OCI-LY7 (cell line): ENCODE results near the gene LRRC75A. TPM values are rescaled to one million over a fixed set of nuclear protein-coding genes. Genes with fewer than 3 reads are reported as not detected.
A peak's percentile ranks its signal among the peaks of the same experiment; 100 is the strongest.

Source experiments
- BruUV-seq: library from RNA; stranded (reverse); fragments of 400-500 nt; replicated peaks from 2 replicates; lab custom pipeline; 2021; lab: Mats Ljungman, UMichigan
- CTCF ChIA-PET: fragments of 300-600 bp; sonication (Branson Sonifier 250); formaldehyde crosslinking; loops from one replicate; lab custom pipeline; 2022; ENCODE audit warnings: antibody characterized with exemption; ENCODE audit not compliant: unreplicated experiment; lab: Charles Lee
- POLR2A ChIA-PET: fragments of 300-600 bp; sonication (Branson Sonifier 250); formaldehyde crosslinking; loops from one replicate; lab custom pipeline; 2022; ENCODE audit warnings: antibody characterized with exemption; lab: Charles Lee
- DNase-seq: peaks from one replicate; pipeline ENCODE4 v3.0.0-alpha.2; 2015; ENCODE audit warnings: low spot score
- H2AFZ ChIP-seq: fragments of 200-600 bp; sonication (generic), shearing (Covaris generic); 2 replicates; pipeline ENCODE4 v1.6.1; 2014; ENCODE audit warnings: mild to moderate bottlenecking, antibody characterized with exemption, low read length, moderate library complexity
- H3K27ac ChIP-seq: fragments of 200-600 bp; sonication (generic); 2 replicates; pipeline ENCODE4 v1.5.1; 2014; ENCODE audit warnings: mixed run types, low read depth, mild to moderate bottlenecking, moderate library complexity, low read length, inconsistent platforms; ENCODE audit not compliant: poor library complexity, severe bottlenecking
- H3K36me3 ChIP-seq: fragments of 200-600 bp; sonication (generic); 2 replicates; pipeline ENCODE4 v1.6.1; 2014; ENCODE audit warnings: mild to moderate bottlenecking, antibody characterized with exemption, low read length, moderate library complexity, mixed read lengths; ENCODE audit not compliant: insufficient read depth
- H3K4me1 ChIP-seq: fragments of 200-600 bp; sonication (generic); 2 replicates; pipeline ENCODE4 v1.5.1; 2014; ENCODE audit warnings: mild to moderate bottlenecking, low read length; ENCODE audit not compliant: insufficient read depth, poor library complexity, severe bottlenecking
- H3K4me2 ChIP-seq: fragments of 200-600 bp; sonication (generic); 2 replicates; pipeline ENCODE4 v1.6.1; 2014; ENCODE audit warnings: mild to moderate bottlenecking, low read length
- H3K4me3 ChIP-seq: fragments of 200-600 bp; sonication (generic); 2 replicates; pipeline ENCODE4 v1.5.1; 2014; ENCODE audit warnings: mild to moderate bottlenecking, low read depth, low read length; ENCODE audit not compliant: poor library complexity, severe bottlenecking
- H3K79me2 ChIP-seq: fragments of 200-600 bp; sonication (generic); 2 replicates; pipeline ENCODE4 v1.6.1; 2016; ENCODE audit warnings: low read depth, mild to moderate bottlenecking, low read length, moderate library complexity, mixed read lengths; ENCODE audit not compliant: insufficient read depth
- H3K9me2 ChIP-seq: fragments of 200-600 bp; sonication (generic); 2 replicates; pipeline ENCODE4 v1.6.1; 2016; ENCODE audit warnings: mild to moderate bottlenecking, low read length, mixed read lengths; ENCODE audit not compliant: insufficient read depth
- H3K9me3 ChIP-seq: fragments of 200-600 bp; sonication (generic); 2 replicates; pipeline ENCODE4 v1.6.1; 2014; ENCODE audit warnings: mild to moderate bottlenecking, mixed run types, low read length, mixed read lengths
- H4K20me1 ChIP-seq: fragments of 200-600 bp; sonication (generic); 2 replicates; pipeline ENCODE4 v1.6.1; 2014; ENCODE audit warnings: mild to moderate bottlenecking, antibody characterized with exemption, low read length, moderate library complexity, mixed read lengths; ENCODE audit not compliant: insufficient read depth
- CTCF ChIP-seq: fragments of 200-600 bp; sonication (generic); conservative IDR thresholded peaks from 2 replicates; pipeline ENCODE4 v1.5.1; 2014; ENCODE audit warnings: mild to moderate bottlenecking, antibody characterized with exemption, low read length, moderate library complexity, mixed read lengths
- EZH2phosphoT487 ChIP-seq: fragments of 200-600 bp; sonication (generic); IDR thresholded peaks from 2 replicates; pipeline ENCODE4 v1.6.1; 2018; ENCODE audit warnings: low read depth, borderline replicate concordance, mild to moderate bottlenecking, mixed run types, antibody characterized with exemption, low read length, moderate library complexity, mixed read lengths
- intact Hi-C: fragments of 100-400 bp; cut with micrococcal nuclease; formaldehyde crosslinking; loops from one replicate; pipeline ENCODE4 v1.10.0; 2022; ENCODE audit not compliant: unreplicated experiment
- total RNA-seq, 2 experiments: library from RNA; depleted of rRNA in 1 of 2; stranded (reverse); fragments of >200 nt in 1 of 2; shearing (Covaris generic) in 1 of 2; gene quantifications; 2 replicates each; pipeline ENCODE4 v1.2.3, GENCODE V29; 2014 to 2022

LRRC75A gene
- total RNA-seq, 2 experiments from 2014 or later, result not detected

- DNase-seq, result no peak
- POLR2A ChIA-PET, result interaction anchor here (0.7 kb wide), 1 partner anchor 16 kb away, joined by 3 read pairs; no protein-coding TSS in a partner anchor
- H4K20me1 ChIP-seq, result no peaks in the 10 kb centered on the region
- no peaks in the 10 kb centered on the region for H3K79me2 ChIP-seq
- no peaks in the 10 kb centered on the region for H3K9me3 ChIP-seq
- intact Hi-C loops, result no loop called here
- no TSS peak for BruUV-seq
- H3K27ac ChIP-seq, result no peak overlapping the region
- TF ChIP-seq EZH2phosphoT487, result no peak
- no peak for TF ChIP-seq CTCF
- H3K36me3 ChIP-seq, result peaks cover 7% of the 10 kb centered on the region; the same call in 1 of the 2 replicates
- H2AFZ ChIP-seq, result no peak overlapping the region
- H3K4me1 ChIP-seq, result peaks cover 12% of the 10 kb centered on the region
- H3K4me2 ChIP-seq, result no peak overlapping the region
- CTCF ChIA-PET, result no interaction called here
- no peaks in the 10 kb centered on the region for H3K9me2 ChIP-seq
- no peak overlapping the region for H3K4me3 ChIP-seq
Observed at GRCh38 chr17:16422416-16422815, 69.6 kb downstream of the LRRC75A start.

- TF ChIP-seq EZH2phosphoT487 (no peak), CTCF (no peak)
- Histone ChIP-seq H3K9me2 (no peaks in the 10 kb centered on the region), H4K20me1 (no peaks in the 10 kb centered on the region), H3K27ac (no peak overlapping the region), H3K36me3 (peaks cover 7% of the 10 kb centered on the region; the same call in 1 of the 2 replicates), H2AFZ (no peak overlapping the region), H3K4me2 (no peak overlapping the region), H3K9me3 (no peaks in the 10 kb centered on the region), H3K79me2 (no peaks in the 10 kb centered on the region), H3K4me1 (peaks cover 31% of the 10 kb centered on the region), H3K4me3 (no peak overlapping the region)
- ChIA-PET CTCF (no interaction called here), POLR2A (interaction anchor here (0.7 kb wide), 1 partner anchor 109 kb away, joined by 3 read pairs; no protein-coding TSS in a partner anchor)
- BruUV-seq, result no TSS peak
- DNase-seq, result no peak
- intact Hi-C loops, result no loop called here
Observed at GRCh38 chr17:16419929-16420271, 72.1 kb downstream of the LRRC75A start.

GRCh38 chr17:16419074-16419928, 72.7 kb downstream of the LRRC75A start:
- no TSS peak for BruUV-seq
- CTCF ChIA-PET, result no interaction called here
- Histone ChIP-seq H3K9me3 (no peaks in the 10 kb centered on the region), H3K4me1 (peaks cover 34% of the 10 kb centered on the region), H2AFZ (no peak overlapping the region), H3K79me2 (no peaks in the 10 kb centered on the region), H4K20me1 (no peaks in the 10 kb centered on the region), H3K36me3 (peaks cover 7% of the 10 kb centered on the region; the same call in 1 of the 2 replicates), H3K4me2 (peak overlapping the region; percentile 5; the same call in 1 of the 2 replicates), H3K27ac (no peak overlapping the region), H3K4me3 (no peak overlapping the region), H3K9me2 (no peaks in the 10 kb centered on the region)
- intact Hi-C loops, result no loop called here
- POLR2A ChIA-PET, result interaction anchor here (0.7 kb wide), 1 partner anchor 109 kb away, joined by 3 read pairs; no protein-coding TSS in a partner anchor
- no peak for DNase-seq
- no peak for TF ChIP-seq CTCF
- no peak for TF ChIP-seq EZH2phosphoT487
